ACHN (cell line): ENCODE results near the gene MEGF10.

ENCODE experiments used
- DNase-seq: peaks from one replicate; pipeline ENCODE4 v3.0.0-alpha.2; 2015
- in situ Hi-C: cut with HindIII; loops from 2 replicates; pipeline ENCODE4 v1.10.0; 2017; ENCODE audit warnings: low sequenced_read_pairs, low pct_ligation_motif_present, low pct_unique_long_range_greater_than_20kb

Gene MEGF10

DNA sequence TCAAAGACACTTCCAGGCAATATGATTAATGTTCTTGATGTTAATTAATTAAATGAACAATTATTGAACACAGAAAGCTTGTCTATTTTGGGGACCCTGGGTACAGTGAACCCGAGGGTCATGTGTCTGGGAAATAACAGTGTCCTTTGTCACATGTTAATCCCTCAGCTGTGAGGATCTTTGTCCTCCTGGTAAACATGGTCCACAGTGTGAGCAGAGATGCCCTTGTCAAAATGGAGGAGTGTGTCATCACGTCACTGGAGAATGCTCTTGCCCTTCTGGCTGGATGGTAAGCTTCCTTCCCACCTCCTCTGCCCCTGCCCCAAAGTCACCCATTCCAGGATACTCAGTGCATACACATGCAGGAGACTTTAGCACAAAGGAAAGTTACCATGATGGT is 107.9 kb downstream of the MEGF10 start:
- DNase-seq: no peak
- in situ Hi-C loops: no loop called here

DNA sequence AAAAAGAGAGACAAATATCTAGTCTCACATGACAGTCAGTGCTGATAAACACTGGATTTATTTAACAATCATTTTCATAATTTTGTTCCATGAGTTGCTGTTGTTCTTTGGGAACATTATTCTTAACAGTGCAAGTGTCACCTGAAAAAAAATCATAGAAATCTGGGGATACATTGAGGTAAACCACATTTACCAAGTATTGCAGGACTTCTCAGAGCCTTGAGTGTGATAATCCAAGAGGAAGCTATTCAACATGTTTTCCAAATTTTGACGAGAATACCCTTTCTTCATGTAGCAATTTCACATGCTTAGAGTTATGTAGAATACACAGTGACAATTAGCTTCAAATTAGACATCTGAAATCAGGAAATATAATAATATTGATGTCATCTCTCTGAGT is 108.5 kb downstream of the MEGF10 start:
- in situ Hi-C loops: no loop called here
- no peak for DNase-seq

DNA sequence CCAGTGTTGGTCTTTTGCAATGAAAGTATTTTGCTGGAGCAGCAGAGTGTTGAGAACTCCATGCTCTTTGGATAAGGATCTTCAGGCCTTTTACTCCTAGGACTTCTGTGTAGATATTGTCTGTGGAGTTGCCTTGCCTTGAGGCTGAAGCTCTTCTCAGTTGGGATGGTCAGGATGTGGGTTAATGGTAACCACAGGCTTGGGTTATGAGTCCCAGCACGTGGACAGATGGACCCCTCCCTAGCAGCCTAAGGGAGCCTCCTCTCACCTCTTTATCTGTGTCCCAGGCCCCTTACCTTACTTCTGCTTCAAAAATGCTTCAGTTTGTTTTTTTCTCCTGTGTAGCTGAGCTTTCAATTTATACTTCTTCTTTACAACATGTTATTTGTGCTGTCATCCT is 109.9 kb downstream of the MEGF10 start:
- in situ Hi-C loops: no loop called here
- DNase-seq: no peak

DNA sequence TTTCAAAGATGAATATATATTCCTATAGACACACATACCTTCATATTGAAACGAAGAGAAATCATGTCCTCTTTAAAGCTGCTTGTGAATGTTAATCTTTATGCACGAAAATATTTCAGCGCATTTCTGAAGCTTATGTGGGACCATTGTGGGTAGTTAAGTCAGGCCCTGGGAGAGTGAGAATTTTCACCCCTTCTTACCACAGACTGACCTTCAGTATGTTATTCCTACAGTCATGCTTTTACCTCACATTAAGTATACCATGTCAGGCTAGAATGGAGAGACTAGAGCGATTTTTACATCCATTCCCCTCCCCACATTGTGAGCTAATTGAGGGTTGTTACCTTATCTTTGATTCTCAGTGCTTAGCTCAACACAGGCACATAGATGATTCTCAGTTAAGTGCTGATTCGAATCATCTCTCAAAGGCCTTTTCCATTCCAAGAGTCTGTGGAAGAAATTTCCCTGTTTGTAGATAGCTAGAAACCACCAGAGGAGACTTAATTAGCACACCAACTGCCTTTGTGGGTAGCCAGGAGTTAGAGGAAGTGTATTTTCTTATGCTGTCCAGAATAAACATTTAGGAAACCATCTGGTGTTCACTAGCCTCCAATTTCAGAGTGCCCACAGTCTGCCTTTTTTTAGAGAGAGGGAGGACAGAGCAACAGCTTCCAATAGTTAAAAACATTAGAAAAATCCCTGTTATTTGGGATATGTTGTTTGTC is 110.5 kb downstream of the MEGF10 start:
- DNase-seq: no peak
- in situ Hi-C loops: no loop called here

DNA sequence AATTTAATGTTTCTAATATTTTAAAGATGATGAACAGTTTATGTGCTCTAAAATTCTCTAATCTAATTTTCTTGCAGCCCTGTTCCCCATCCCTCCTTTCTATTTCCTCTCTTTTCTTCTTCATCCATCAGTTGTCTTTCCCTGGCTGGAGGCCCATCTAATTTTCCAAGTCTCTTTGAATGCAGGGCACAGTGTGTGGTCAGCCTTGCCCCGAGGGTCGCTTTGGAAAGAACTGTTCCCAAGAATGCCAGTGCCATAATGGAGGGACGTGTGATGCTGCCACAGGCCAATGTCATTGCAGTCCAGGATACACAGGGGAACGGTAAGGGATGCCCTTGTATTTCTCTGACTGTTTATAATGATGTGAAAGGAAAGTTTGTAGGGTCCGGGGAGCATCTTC is 111.8 kb downstream of the MEGF10 start:
- DNase-seq: no peak
- in situ Hi-C loops: no loop called here

DNA sequence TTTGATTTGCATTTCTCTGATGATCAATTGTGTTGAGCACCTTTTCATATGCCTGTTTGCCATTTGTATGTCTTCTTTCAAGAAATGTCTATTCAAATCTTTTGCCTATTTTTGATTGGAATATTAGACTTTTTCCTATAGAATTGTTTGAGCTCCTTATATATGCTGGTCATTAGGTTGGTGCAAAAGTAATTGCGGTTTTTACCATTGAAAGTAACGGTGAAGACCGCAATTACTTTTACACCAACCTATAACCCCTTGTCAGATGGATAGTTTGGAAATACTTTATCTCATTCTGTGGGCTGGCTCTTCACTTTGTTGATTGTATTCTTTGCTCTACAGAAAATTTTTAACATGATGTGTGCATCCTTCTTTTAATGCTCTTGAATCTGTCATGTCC is 113.6 kb downstream of the MEGF10 start:
- DNase-seq: no peak
- in situ Hi-C loops: no loop called here

DNA sequence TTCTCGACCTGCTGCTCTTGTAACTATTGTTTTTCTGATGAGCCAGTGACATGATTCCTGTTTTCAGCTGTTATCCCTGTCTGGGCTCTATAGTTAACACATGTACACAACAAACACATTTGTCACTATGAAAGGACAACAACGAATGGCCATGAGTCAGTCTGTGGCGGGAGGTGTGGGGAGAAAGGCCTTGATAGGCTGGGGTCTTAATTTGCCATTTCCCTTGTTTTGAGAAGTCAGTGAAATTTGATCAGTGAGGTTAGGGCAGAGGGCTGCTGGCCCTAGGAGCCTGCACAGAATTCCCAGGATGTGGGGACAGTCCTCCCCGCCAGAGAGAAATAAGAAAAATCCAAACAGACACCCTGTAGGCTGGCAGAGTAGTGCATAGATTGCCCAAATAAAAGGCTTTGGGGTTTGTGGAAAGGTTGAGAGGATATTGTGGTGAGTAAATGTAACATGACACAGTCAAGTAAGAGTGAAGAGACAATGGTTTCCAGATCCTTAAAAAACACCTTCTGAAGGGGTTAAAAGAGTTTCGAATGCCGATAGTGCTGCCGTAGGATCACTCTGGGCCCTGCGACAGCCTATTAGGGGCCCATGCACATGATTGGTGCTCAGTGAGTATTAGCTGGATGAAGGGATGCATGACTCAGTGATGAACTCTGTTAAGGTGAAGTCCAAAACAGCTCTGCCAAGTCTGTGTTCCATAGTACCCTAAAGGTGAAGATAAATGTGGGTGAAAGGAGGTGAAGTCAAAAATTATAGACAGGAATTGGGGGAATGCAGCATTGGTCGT is 115.9 kb downstream of the MEGF10 start:
- in situ Hi-C loops: no loop called here
- DNase-seq: no peak

DNA sequence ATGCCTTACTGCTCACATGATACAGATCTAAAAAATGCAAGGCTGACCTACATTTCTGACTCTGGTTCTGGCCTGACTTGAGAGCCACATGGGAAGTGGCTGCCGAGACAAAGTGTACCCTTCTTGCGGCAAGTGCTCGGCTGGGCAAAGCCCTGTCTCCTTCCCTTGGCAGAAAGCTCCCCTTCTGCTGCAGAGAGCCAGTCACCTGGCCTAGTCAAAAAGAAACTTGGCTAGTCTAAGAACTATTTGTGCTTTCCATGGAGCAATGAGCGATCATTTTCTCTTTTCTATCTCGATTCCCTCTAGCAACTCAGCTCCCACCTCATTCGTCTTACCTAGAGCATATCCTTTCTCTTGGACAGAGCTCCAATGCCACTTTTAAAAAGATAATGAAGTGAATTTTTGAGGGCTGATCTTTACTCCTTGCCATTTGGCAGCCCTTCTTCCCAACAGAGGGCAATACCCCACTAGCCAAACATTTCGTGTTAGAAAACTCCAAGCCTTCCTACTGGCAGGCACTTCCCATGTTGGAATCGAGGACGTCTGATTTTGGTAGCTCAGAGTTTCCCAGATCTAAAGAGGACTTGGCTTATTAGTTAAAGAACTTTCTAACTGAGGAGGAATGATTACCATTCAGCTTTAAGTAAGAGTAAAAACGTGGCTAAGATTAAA is 118.8 kb downstream of the MEGF10 start:
- in situ Hi-C loops: no loop called here
- no peak for DNase-seq

DNA sequence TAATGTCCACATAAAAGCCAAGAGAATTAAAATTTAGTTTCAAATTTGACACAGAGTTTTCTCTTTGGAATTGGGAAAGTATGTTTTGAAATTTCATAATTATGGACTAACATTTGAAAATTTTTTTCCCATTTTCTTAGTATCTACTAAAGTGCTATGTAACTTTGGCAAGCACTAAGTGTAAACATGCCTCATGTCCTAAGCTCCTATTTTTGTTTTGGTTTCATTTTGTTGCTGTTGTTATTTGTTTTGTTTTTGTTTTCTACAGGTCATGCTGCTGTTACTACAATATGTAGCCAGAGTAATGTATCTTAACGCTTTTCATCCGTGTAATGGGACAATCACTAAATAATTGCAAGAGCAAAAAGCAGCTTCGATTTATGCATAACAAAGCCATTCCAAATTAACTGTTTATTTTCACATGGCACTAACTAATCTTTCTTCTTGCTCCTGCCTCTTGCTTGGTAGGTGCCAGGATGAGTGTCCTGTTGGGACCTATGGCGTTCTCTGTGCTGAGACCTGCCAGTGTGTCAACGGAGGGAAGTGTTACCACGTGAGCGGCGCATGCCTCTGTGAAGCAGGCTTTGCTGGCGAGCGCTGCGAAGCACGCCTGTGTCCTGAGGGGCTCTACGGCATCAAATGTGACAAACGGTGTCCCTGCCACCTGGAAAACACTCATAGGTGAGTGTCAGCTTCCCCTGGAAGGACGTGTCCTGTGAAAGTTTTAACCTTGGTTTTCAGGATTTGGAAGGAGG is 119.5 kb downstream of the MEGF10 start:
- no peak for DNase-seq
- in situ Hi-C loops: no loop called here

DNA sequence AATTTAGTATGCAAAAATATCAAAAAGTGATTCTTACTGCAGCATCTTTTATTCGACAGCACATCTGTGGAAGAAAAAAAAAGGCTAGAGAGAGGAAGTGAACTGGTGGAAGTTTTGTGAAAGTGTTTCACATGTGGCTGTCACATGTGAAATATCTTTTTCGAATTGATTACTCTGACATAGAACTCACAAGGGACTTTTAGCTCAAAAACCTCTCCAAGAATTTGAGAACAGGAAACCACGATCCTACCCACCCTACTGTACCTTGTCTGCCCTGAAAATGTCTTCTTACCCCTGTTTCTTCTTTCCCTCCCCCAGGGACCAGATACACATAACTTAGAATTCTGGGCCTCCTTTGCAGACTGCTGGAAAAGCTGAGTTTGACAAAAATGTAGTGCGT is 120.4 kb downstream of the MEGF10 start:
- in situ Hi-C loops: no loop called here

DNA sequence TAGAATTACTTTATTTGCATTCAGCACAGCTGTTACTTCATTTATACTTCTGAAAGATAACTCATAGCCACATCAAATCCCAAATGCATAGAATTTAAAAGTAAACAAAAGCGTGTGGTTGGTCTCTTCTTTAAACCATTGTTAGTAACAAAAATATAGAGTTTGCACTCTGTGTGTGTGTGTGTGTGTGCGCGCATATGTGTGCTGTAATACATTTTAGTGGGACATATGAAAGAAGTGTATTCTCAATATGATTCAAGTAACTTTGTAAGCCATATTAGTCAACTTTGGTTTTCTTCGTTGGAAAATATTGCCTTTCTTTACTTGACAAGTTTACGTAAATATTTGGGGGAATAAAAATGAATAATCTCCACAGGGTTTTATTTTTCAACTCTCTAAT is 120.8 kb downstream of the MEGF10 start:
- in situ Hi-C loops: no loop called here
- no peak for DNase-seq

More for the DNA sequence above, 120.4 kb downstream of the MEGF10 start:
- DNase-seq: no peak

DNA sequence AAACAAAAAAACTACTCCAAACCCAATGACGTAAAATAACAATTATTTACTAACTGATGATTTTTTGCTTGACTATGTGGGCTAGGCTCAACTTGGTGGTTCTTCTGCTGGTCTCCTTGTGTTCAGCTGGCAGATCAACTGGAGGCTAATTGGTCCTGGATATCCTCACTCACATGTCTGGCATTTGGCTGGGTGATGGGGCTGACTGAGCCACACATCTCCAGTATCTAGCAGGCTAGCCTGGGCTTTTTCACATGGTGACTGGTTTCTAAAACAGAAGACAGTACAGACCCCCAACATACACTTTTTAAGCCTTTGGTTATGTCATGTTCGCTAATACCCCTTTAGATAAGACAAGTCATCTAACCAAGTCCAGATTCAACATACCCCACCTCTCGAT is 122.1 kb downstream of the MEGF10 start:
- in situ Hi-C loops: no loop called here

DNA sequence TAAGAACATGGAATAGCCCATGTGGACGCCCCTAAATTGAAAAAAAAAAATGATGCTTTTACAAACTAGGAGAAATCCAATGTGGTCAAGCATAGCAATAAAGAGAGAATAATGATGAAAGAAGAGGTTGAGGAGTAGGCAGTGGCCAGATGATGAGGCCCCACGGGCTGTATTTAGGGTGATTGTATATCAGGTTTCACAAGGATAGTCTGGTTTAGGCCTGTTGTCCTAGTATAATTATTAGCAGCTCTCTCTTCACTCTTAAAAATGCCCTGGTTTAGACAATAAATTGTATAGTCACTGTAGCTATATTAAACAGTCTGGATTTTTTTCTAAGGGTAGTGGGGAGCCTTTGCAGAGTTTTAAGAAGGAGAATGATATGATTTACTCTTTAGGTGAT is 124.4 kb downstream of the MEGF10 start:
- DNase-seq: no peak
- in situ Hi-C loops: no loop called here

More for the DNA sequence above, 122.1 kb downstream of the MEGF10 start:
- DNase-seq: no peak

DNA sequence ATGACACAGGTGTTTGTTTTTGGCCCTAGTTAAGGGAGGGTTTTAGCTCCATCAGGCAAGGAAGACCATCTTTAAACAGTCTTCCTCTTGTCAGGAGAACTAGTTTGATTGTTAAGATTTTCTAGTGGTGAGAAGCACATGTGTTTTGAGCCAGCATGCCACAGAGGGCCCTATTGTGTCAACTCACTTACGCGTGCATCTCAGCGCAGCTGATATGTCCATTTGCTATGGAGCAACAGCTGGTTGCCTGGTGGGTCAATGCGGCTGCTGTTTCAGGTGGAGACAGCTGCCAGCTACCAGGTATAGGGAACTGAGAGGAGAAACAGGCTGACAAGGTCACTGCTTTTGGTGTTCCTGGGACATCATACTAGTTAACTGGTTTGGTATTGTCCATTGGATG is 126.3 kb downstream of the MEGF10 start:
- in situ Hi-C loops: no loop called here
- DNase-seq: no peak

DNA sequence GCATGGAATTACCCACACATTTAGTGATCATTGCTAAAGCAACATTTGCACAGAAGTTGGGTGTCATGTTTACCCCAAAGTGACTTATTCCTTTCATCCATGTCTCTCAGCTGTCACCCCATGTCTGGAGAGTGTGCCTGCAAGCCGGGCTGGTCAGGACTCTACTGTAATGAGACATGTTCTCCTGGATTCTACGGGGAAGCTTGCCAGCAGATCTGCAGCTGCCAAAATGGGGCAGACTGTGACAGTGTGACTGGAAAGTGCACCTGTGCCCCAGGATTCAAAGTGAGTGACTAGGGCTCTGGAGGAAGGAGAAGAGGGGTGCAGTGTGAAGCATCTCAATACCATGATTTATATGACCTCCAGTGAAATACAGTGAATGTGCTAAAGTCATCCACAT is 126.9 kb downstream of the MEGF10 start:
- in situ Hi-C loops: no loop called here
- DNase-seq: no peak

DNA sequence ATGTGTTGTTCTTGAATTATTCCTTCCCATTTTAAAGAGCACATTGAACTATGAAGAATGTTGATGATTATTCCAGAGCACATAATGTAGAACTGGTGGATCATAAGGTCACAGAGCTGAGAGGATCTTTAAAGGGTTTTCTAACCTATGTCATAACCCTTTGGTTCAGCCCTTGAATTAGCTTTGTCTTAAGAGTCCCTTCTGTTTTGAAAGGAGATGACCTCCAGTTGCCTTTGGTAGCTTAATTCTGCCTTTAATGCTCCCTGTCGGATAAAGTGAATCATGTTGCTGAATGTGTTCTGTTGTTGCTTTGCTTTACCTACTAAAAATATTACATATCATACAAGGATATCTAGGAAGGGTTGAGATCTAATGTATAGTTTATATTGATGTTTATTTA is 127.8 kb downstream of the MEGF10 start:
- no peak for DNase-seq
- in situ Hi-C loops: no loop called here

DNA sequence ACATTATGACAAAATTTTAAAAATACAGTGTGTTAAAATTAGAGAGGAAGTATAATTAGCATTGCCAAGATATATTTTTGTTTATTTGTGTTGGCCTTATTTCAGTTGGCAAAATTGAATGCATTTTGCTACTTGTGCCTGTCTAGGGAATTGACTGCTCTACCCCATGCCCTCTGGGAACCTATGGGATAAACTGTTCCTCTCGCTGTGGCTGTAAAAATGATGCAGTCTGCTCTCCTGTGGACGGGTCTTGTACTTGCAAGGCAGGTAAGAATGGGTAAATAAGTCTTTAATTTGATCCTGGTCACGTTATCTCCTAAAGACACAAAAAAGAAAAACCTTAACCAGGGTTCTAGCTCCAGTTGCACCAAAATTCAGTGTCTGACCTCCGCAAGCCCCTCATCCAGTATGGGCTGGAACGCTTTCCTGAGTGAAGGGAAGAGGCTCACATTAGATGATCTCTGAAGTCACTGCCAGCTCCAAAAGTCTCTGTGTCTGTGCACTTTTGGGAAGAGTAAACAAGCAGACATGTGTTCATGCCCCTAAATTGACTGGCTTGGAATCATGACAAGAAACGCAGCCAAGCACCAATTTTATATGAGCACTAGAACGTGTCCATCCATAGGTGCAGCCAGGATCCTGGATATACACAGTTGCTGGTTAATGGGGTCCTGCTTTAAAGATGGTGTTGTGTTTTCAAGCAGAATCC is 128.5 kb downstream of the MEGF10 start:
- DNase-seq: no peak
- in situ Hi-C loops: no loop called here

DNA sequence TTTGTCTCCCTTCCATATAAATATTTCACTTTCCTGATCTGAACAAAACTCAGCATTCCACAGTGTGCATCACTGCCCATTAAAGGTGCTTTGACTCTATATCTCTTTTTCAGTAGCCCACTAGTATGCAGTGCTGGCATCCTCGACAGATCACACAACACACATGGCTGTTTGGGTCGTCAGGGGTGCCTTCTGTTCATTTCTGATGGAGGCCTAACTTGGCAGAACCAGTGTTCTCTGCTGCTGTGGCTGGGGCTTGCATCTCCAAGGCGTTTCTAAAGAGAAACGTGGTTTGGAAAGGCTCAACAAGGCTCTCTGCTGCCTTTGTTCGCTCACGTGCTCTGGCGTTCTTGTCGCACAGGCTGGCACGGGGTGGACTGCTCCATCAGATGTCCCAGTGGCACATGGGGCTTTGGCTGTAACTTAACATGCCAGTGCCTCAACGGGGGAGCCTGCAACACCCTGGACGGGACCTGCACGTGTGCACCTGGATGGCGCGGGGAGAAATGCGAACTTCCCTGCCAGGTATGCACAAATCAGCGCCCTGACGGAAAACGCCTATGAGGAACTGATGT is 129.2 kb downstream of the MEGF10 start:
- in situ Hi-C loops: no loop called here
- no peak for DNase-seq
